ENCODE measurements around the gene TAF6. TPM values are rescaled to one million over a fixed set of nuclear protein-coding genes. Genes with fewer than 3 reads are reported as not detected.

Gene TAF6
- total and polyA plus RNA-seq, 9 of the 15 experiments (the other 6 are each of a cell fraction or from before 2014, with no cell fraction given), result 0.78 to 78.7 (median 21.3) TPM

DNA sequence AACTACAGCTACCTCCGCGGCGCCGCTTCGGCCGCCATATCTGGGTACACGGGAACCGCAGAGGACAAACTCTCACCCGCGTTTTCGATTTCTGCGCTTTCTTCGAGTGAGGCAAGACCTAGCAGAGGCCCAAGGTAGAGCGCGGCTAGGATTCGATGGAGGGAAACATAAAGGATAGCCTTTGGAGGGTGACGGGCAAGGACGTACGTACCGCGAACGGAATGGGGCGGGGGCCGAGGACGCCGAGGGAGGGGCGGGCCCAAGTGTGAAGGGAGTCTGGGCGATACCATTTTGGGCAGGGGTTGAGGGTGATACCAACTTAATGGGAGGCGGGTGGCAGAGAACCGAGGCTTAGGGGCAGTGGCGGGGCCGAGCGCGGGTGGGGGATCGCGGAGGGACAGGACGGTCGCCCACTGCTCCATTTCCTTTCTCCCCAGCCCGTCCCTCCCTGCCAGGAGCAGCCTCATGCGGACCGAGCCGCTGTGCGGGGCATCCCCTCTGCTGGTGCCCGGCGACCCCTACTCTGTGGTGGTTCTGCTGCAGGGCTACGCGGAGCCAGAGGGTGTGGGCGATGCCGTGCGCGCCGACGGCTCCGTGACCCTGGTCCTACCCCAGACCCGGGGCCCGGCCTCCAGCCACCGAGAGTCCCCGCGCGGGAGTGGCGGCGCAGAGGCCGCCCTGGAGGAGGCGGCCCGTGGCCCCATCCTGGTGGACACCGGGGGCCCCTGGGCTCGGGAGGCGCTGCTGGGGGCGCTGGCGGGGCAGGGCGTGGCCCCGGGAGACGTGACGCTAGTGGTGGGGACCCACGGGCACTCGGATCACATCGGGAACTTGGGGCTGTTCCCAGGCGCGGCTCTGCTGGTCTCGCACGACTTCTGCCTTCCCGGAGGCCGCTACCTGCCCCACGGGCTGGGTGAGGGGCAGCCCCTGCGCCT is 8.0 kb upstream of the TAF6 start, which contains the start of gene MBLAC1 (continued):
- TF ChIP-seq POLR2AphosphoS2 (IDR thresholded peaks at IDR 0.05; ENCODE audit: low read length), result peak; percentile 70; the same call in 1 of the 2 replicates
- TF ChIP-seq PRPF4 (IDR thresholded peaks at IDR 0.05; ENCODE audit: insufficient read depth, low read depth, low read length, poor library complexity, severe bottlenecking), result no peak
- peak; percentile 68; the same call in 1 of the 2 replicates for TF ChIP-seq KDM2B (CRISPR knock-in tag; IDR thresholded peaks at IDR 0.05)
- TF ChIP-seq HNRNPLL (IDR thresholded peaks at IDR 0.05; ENCODE audit: low read depth, low read length, poor library complexity, severe bottlenecking), result peak; percentile 62
- TF ChIP-seq, protein P1, sequence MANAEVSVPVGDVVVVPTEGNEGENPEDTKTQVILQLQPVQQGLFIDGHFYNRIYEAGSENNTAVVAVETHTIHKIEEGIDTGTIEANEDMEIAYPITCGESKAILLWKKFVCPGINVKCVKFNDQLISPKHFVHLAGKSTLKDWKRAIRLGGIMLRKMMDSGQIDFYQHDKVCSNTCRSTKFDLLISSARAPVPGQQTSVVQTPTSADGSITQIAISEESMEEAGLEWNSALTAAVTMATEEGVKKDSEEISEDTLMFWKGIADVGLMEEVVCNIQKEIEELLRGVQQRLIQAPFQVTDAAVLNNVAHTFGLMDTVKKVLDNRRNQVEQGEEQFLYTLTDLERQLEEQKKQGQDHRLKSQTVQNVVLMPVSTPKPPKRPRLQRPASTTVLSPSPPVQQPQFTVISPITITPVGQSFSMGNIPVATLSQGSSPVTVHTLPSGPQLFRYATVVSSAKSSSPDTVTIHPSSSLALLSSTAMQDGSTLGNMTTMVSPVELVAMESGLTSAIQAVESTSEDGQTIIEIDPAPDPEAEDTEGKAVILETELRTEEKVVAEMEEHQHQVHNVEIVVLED (CRISPR knock-in tag; IDR thresholded peaks at IDR 0.05), result peak; percentile 88
- TF ChIP-seq NFIC (IDR thresholded peaks at IDR 0.05), result peak; percentile 23; the same call in 1 of the 2 replicates
- no peak for TF ChIP-seq ZFP30 (CRISPR knock-in tag; IDR thresholded peaks at IDR 0.05; ENCODE audit: borderline replicate concordance)
- 0 out of 2 replicates have a peak, but pooled peaks have one; percentile 71 for TF ChIP-seq ZFPM2 (CRISPR knock-in tag; IDR thresholded peaks at IDR 0.05)
- peak in 1 of 2 experiments; percentile 91; a peak in 2 of 4 replicates for TF ChIP-seq BCLAF1 (IDR thresholded peaks at IDR 0.05; ENCODE audit: borderline replicate concordance in 1 of 2, control insufficient read depth in 1 of 2, low read depth in 2 of 2, low read length in 1 of 2)
- TF ChIP-seq, protein P2, sequence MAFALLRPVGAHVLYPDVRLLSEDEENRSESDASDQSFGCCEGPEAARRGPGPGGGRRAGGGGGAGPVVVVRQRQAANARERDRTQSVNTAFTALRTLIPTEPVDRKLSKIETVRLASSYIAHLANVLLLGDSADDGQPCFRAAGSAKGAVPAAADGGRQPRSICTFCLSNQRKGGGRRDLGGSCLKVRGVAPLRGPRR (CRISPR knock-in tag; IDR thresholded peaks at IDR 0.05), result 0 out of 2 replicates have a peak, but pooled peaks have one; percentile 7
- peak; percentile 80 for TF ChIP-seq GABPA (tag; conservative IDR thresholded peaks at IDR 0.05; ENCODE audit: low read depth)
- TF ChIP-seq RCOR1 (IDR thresholded peaks at IDR 0.05; ENCODE audit: borderline replicate concordance in 1 of 2, low read depth in 2 of 2, low read length in 2 of 2), result peak in 1 of 2 experiments; percentile 2; a peak in 1 of 4 replicates
- TF ChIP-seq ESRRA (IDR thresholded peaks at IDR 0.05; ENCODE audit: borderline replicate concordance, low read depth), result peak; percentile 71; the same call in 1 of the 2 replicates
- TF ChIP-seq, protein P3, sequence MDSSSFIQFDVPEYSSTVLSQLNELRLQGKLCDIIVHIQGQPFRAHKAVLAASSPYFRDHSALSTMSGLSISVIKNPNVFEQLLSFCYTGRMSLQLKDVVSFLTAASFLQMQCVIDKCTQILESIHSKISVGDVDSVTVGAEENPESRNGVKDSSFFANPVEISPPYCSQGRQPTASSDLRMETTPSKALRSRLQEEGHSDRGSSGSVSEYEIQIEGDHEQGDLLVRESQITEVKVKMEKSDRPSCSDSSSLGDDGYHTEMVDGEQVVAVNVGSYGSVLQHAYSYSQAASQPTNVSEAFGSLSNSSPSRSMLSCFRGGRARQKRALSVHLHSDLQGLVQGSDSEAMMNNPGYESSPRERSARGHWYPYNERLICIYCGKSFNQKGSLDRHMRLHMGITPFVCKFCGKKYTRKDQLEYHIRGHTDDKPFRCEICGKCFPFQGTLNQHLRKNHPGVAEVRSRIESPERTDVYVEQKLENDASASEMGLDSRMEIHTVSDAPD (CRISPR knock-in tag; IDR thresholded peaks at IDR 0.05), result no peak
- peak; percentile 43 for TF ChIP-seq CCNT2 (IDR thresholded peaks at IDR 0.05; ENCODE audit: borderline replicate concordance, extremely low read depth, insufficient read length, low read depth, low read length)
- TF ChIP-seq POLR2AphosphoS5 (IDR thresholded peaks at IDR 0.05; ENCODE audit: control insufficient read depth, insufficient read depth, low read depth, low read length), result peak; percentile 94
- peak; percentile 65 for TF ChIP-seq RB1 (IDR thresholded peaks at IDR 0.05; ENCODE audit: low read depth)
- peak in 1 of 2 experiments; percentile 79; a peak in 1 of 4 replicates for TF ChIP-seq SIN3A (IDR thresholded peaks at IDR 0.05; ENCODE audit: borderline replicate concordance in 2 of 2, control insufficient read depth in 1 of 2, low read depth in 2 of 2, low read length in 2 of 2)

Data from K562 (cell line).